ENCODE data around the gene TFPI. TPM values are rescaled to one million over a fixed set of nuclear protein-coding genes. Genes with fewer than 3 reads are reported as not detected.

TFPI gene
- polyA plus RNA-seq, 2 donors = 4.5 to 6.8 TPM

DNA sequence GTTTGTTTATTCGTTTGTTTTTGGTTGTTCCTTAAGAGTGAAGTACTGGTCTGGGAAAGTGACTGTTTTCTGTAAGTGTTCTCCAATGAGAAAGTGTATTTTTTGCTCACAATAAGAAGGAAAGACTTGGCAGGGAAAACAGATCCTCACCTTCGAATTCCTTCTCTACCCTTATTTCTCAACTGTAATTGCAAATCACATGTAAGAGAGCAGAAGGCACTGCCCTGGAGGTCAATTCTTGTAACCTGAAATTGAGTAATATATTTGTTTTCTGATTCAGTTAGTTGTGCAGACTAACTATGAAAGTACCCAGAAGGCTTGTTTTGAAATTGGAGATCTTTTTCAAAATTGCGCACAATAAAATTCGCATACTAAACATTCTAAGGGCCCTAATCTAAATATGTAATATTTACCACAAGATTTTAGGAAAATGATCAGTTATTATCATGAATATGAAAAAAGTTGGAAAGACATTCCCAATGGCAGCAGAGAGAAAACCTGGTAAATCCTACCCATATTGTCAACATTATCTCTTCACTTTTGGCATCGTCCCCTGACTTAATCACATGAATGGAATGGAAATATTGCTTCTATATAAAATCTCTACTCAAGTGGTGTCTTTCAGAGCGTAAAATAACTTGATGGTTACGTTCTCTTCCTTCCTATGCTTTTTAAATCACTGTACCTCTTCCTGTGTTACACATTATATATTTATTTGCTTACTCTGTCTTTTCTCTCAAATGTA is 24.1 kb downstream of the TFPI start:
- 79 to 86% methylated on average over 7 of the region's 7 CpGs for WGBS, 2 donors
- no peak overlapping the region for H3K27ac ChIP-seq (ENCODE audit: low read depth in 2 of 2, low read length in 1 of 2)
- no peaks in the 10 kb centered on the region for H3K4me1 ChIP-seq (ENCODE audit: control insufficient read depth in 2 of 2, insufficient read depth in 2 of 2, low read length in 1 of 2)
- peaks cover 0 to 2% of the 10 kb centered on the region in 2 donors for H3K9me3 ChIP-seq (ENCODE audit: control insufficient read depth in 2 of 2, insufficient read depth in 1 of 2, low read depth in 1 of 2, low read length in 1 of 2)
- H3K36me3 ChIP-seq (ENCODE audit: control insufficient read depth in 2 of 2, insufficient read depth in 2 of 2, low read length in 1 of 2) = no peaks in the 10 kb centered on the region
- no peak overlapping the region for H3K4me3 ChIP-seq (ENCODE audit: low read depth in 1 of 2, low read length in 2 of 2)
- H3K27me3 ChIP-seq (ENCODE audit: control insufficient read depth in 1 of 2, insufficient read depth in 2 of 2, low read length in 2 of 2) = no peaks in the 10 kb centered on the region

DNA sequence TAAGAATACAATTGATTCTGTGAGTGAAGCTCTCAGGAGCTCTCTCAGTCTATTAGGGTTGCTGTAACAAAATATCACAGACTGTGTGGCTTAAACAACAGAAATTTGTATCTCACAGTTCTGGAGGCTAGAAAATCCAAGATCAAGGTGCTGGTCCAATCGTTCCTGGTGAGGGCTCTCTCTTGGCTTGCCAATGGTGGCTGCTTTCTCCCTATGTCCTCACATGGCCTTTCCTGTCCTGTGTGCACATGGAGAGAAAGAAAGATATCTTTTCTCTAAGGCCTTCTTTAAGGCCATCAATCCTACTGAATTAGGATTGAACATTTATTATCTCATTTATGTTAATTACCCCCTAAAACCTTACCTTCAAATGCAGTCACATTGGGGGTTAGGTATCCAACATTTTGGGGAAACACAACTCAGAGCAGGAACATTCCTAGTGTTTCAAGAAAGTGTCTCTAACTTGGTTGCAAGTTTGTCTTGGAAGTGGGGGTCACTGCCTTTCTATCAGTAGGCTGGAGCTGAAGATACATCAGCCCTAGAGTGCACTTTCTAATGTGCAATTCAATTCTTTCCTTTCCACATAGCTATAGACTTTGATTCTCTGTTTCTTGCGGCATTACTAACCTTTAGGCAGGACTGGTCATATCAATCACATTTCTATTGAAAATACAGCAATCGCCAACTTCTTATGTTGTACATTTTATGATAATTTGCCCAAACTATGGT is 24.8 kb downstream of the TFPI start:
- Histone ChIP-seq H3K4me1 (ENCODE audit: control insufficient read depth in 2 of 2, insufficient read depth in 2 of 2, low read length in 1 of 2) (no peaks in the 10 kb centered on the region), H3K27ac (ENCODE audit: low read depth in 2 of 2, low read length in 1 of 2) (no peak overlapping the region), H3K4me3 (ENCODE audit: low read depth in 1 of 2, low read length in 2 of 2) (no peak overlapping the region), H3K27me3 (ENCODE audit: control insufficient read depth in 1 of 2, insufficient read depth in 2 of 2, low read length in 2 of 2) (no peaks in the 10 kb centered on the region), H3K36me3 (ENCODE audit: control insufficient read depth in 2 of 2, insufficient read depth in 2 of 2, low read length in 1 of 2) (no peaks in the 10 kb centered on the region), H3K9me3 (ENCODE audit: control insufficient read depth in 2 of 2, insufficient read depth in 1 of 2, low read depth in 1 of 2, low read length in 1 of 2) (peaks cover 0 to 2% of the 10 kb centered on the region in 2 donors)
- WGBS, 2 donors = 82 to 91% methylated on average over 3 of the region's 3 CpGs

DNA sequence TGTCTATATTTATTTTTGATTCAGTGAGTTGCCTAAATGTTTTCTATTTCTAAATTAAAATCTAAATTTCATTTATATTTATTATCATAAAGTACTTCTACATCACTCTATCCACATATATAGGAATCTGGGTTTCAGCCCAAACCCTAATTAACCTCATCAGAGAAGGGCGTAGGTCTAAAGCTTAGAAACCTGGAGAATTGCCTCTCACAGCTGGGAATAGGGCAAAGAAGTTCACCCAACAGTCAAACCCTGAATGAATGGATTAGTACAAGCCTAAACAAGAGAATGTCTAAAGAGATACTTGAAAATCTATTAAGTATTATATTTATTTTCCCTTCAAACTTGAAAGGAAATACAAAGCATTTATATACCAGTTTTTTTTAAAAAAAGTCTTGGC is 26.2 kb downstream of the TFPI start:
- no peak overlapping the region for H3K27ac ChIP-seq (ENCODE audit: low read depth in 2 of 2, low read length in 1 of 2)
- H3K4me1 ChIP-seq (ENCODE audit: control insufficient read depth in 2 of 2, insufficient read depth in 2 of 2, low read length in 1 of 2) = no peaks in the 10 kb centered on the region
- no peak overlapping the region for H3K4me3 ChIP-seq (ENCODE audit: low read depth in 1 of 2, low read length in 2 of 2)
- WGBS, 2 donors = 16 to 41% methylated on average over 1 of the region's 1 CpG
- peaks cover 0 to 1% of the 10 kb centered on the region in 2 donors for H3K9me3 ChIP-seq (ENCODE audit: control insufficient read depth in 2 of 2, insufficient read depth in 1 of 2, low read depth in 1 of 2, low read length in 1 of 2)
- H3K27me3 ChIP-seq (ENCODE audit: control insufficient read depth in 1 of 2, insufficient read depth in 2 of 2, low read length in 2 of 2) = no peaks in the 10 kb centered on the region
- H3K36me3 ChIP-seq (ENCODE audit: control insufficient read depth in 2 of 2, insufficient read depth in 2 of 2, low read length in 1 of 2) = no peaks in the 10 kb centered on the region

DNA sequence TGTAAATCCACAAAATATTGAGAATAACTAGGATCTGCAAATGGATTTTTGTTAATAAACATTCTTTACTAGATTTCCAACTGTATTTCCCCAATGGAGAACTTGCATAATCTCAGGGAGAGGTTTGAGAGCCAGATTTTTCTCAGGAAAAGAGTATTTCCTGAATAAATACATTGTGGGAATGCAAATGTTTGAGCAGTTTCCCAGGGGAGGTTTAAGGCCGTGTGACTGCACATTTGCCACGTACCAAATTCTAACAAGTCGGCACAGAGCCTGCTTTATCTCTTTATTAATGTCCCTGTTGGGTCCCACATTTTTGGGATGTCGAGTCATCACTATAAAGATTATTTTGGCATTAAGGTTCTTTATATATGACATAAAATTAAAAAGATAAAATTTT is 27.0 kb downstream of the TFPI start:
- H3K27me3 ChIP-seq (ENCODE audit: control insufficient read depth in 1 of 2, insufficient read depth in 2 of 2, low read length in 2 of 2) = no peaks in the 10 kb centered on the region
- H3K4me1 ChIP-seq (ENCODE audit: control insufficient read depth in 2 of 2, insufficient read depth in 2 of 2, low read length in 1 of 2) = no peaks in the 10 kb centered on the region
- no peak overlapping the region for H3K4me3 ChIP-seq (ENCODE audit: low read depth in 1 of 2, low read length in 2 of 2)
- no peak overlapping the region for H3K27ac ChIP-seq (ENCODE audit: low read depth in 2 of 2, low read length in 1 of 2)
- 31 to 39% methylated on average over 4 of the region's 4 CpGs for WGBS, 2 donors
- H3K36me3 ChIP-seq (ENCODE audit: control insufficient read depth in 2 of 2, insufficient read depth in 2 of 2, low read length in 1 of 2) = no peaks in the 10 kb centered on the region
- no peaks in the 10 kb centered on the region for H3K9me3 ChIP-seq (ENCODE audit: control insufficient read depth in 2 of 2, insufficient read depth in 1 of 2, low read depth in 1 of 2, low read length in 1 of 2)

DNA sequence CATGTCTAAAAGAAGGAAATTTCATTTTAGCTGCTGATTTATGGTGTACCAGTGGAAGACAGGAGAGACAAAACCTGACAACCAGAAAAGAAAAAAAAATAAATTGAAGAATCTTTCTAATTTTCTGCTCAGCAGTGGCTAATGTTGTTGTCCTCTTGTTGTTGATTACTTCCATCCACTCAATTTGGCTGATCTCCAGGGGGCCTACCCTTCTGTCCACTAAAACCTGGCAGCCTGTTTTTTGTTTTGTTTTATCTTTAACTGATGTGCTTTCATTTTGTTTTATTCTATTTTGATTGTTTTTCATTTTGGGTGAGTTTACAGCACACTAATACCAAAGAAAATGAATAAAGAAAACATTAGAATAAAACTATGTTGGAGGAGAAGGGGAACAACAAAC is 27.4 kb downstream of the TFPI start:
- H3K36me3 ChIP-seq (ENCODE audit: control insufficient read depth in 2 of 2, insufficient read depth in 2 of 2, low read length in 1 of 2) = no peaks in the 10 kb centered on the region
- no peak overlapping the region for H3K4me3 ChIP-seq (ENCODE audit: low read depth in 1 of 2, low read length in 2 of 2)
- no peak overlapping the region for H3K27ac ChIP-seq (ENCODE audit: low read depth in 2 of 2, low read length in 1 of 2)
- no peaks in the 10 kb centered on the region for H3K27me3 ChIP-seq (ENCODE audit: control insufficient read depth in 1 of 2, insufficient read depth in 2 of 2, low read length in 2 of 2)
- H3K9me3 ChIP-seq (ENCODE audit: control insufficient read depth in 2 of 2, insufficient read depth in 1 of 2, low read depth in 1 of 2, low read length in 1 of 2) = no peaks in the 10 kb centered on the region
- H3K4me1 ChIP-seq (ENCODE audit: control insufficient read depth in 2 of 2, insufficient read depth in 2 of 2, low read length in 1 of 2) = no peaks in the 10 kb centered on the region

DNA sequence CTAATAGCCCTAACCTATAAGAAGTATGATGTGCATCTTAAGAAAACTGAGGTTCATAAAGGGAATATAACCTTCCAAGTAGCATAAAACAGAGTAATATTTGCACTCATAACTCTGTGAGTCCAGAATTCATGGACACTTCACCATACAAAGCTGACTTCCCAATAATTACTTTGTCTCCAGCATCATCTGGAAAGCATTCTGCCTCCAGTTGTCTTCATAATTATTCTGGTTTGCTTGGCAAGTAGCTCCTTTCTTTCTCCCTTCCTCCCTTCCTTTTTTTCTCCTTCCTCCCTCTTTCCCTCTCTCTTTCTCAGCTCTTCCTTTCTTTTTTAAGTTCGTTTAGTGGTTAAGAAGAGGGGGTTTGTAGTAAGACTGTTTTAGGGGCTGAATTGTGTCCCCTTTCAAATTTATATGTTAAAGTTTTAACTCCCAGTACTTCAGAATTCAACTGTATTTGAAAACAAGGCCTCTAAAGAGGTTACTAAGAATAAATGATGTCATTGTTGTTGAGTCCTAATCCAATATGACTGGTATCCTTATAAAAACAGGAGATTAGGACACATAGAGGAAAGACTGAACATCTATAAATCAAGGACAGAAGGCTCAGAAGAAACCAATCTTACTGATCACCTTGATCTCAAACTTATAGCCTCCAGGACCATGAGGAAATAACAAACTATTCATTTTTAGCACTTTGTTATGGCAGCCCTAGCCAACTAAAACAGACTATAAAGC is 28.9 kb downstream of the TFPI start:
- Histone ChIP-seq H3K4me3 (ENCODE audit: low read depth in 1 of 2, low read length in 2 of 2) (no peak overlapping the region), H3K4me1 (ENCODE audit: control insufficient read depth in 2 of 2, insufficient read depth in 2 of 2, low read length in 1 of 2) (peaks cover 0 to under 1% of the 10 kb centered on the region in 2 donors), H3K27me3 (ENCODE audit: control insufficient read depth in 1 of 2, insufficient read depth in 2 of 2, low read length in 2 of 2) (no peaks in the 10 kb centered on the region), H3K36me3 (ENCODE audit: control insufficient read depth in 2 of 2, insufficient read depth in 2 of 2, low read length in 1 of 2) (no peaks in the 10 kb centered on the region), H3K27ac (ENCODE audit: low read depth in 2 of 2, low read length in 1 of 2) (no peak overlapping the region), H3K9me3 (ENCODE audit: control insufficient read depth in 2 of 2, insufficient read depth in 1 of 2, low read depth in 1 of 2, low read length in 1 of 2) (no peaks in the 10 kb centered on the region)
- WGBS, 2 donors = 83 to 86% methylated on average over 1 of the region's 1 CpG

DNA sequence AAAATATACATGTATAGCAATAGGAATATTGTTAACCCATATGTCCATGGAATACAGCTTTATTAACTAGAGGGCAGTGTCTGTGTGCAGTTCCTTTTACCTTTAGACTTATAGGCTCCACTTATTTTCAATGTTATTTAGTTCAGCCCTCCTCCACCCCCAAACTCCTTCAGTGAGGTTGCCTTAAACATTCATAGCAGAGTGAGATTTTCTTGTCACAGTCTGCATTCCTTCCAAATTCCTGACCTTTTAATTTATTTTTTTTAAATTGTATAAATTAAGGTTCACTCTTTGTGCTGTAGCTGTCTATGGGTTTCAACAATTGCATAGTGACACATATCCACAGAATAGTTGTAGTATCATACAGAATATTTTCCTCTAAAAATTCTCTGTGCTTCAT is 30.9 kb downstream of the TFPI start:
- H3K4me1 ChIP-seq (ENCODE audit: control insufficient read depth in 2 of 2, insufficient read depth in 2 of 2, low read length in 1 of 2) = peaks cover 0 to 2% of the 10 kb centered on the region in 2 donors
- H3K27me3 ChIP-seq (ENCODE audit: control insufficient read depth in 1 of 2, insufficient read depth in 2 of 2, low read length in 2 of 2) = no peaks in the 10 kb centered on the region
- peaks cover 0 to 4% of the 10 kb centered on the region in 2 donors for H3K36me3 ChIP-seq (ENCODE audit: control insufficient read depth in 2 of 2, insufficient read depth in 2 of 2, low read length in 1 of 2)
- H3K4me3 ChIP-seq (ENCODE audit: low read depth in 1 of 2, low read length in 2 of 2) = no peak overlapping the region
- H3K27ac ChIP-seq (ENCODE audit: low read depth in 2 of 2, low read length in 1 of 2) = no peak overlapping the region
- H3K9me3 ChIP-seq (ENCODE audit: control insufficient read depth in 2 of 2, insufficient read depth in 1 of 2, low read depth in 1 of 2, low read length in 1 of 2) = no peaks in the 10 kb centered on the region

DNA sequence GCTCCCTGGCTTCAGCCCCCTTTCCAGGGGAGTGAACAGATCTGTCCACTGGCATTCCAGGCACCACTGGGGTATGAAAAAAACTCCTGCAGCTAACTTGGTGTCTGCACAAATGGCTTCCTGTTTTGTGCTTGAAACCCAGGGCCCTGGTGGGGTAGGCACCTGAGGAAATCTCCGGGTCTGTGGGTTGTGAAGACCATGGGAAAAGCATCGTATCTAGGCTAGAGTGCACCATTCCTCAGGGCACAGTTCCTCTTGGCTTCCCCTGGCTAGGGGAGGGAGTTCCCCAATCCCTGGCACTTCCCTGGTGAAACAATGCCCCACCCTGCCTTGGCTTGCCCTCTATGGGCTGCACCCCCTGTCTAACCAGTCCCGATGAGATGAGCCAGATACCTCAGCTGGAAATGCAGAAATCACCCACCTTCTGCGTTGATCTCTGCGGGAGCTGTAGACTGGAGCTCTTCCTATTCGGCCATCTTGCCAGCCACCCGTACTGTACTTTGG is 34.1 kb downstream of the TFPI start:
- Histone ChIP-seq H3K36me3 (ENCODE audit: control insufficient read depth in 2 of 2, insufficient read depth in 2 of 2, low read length in 1 of 2) (peaks cover 0 to 4% of the 10 kb centered on the region in 2 donors), H3K4me1 (ENCODE audit: control insufficient read depth in 2 of 2, insufficient read depth in 2 of 2, low read length in 1 of 2) (peaks cover 0 to 2% of the 10 kb centered on the region in 2 donors), H3K27me3 (ENCODE audit: control insufficient read depth in 1 of 2, insufficient read depth in 2 of 2, low read length in 2 of 2) (no peaks in the 10 kb centered on the region), H3K4me3 (ENCODE audit: low read depth in 1 of 2, low read length in 2 of 2) (no peak overlapping the region), H3K27ac (ENCODE audit: low read depth in 2 of 2, low read length in 1 of 2) (no peak overlapping the region), H3K9me3 (ENCODE audit: control insufficient read depth in 2 of 2, insufficient read depth in 1 of 2, low read depth in 1 of 2, low read length in 1 of 2) (peaks cover 0 to 2% of the 10 kb centered on the region in 2 donors)
- 73 to 82% methylated on average over 7 of the region's 7 CpGs for WGBS, 2 donors

DNA sequence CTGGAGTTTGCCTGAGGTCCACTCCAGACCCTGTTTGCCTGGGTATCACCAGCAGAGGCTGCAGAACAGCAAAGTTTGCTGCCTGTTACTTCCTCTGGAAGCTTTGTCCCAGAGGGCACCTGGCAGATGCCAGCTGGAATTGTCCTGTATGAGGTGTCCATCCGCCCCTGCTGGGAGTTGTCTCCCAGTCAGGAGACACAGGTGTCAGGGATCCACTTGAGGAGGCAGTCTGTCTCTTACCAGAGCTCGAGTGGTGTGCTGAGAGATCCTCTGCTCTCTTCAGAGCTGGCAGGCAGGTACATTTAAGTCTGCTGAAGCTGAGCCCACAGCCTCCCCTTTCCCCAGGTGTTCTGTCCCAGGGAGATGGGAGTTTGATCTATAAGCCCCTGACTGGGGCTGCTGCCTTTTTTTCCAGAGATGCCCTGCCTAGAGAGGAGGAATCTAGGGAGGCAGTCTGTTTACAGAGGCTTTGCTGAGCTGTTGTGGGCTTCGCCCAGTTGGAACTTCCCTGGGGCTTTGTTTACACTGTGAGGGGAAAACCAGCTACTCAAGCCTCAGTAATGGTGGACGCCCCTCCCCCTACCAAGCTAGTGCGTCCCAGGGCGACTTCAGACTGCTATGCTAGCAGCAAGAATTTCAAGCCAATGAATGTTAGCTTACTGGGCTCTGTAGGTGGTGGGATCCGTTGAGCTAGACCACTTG is 34.7 kb downstream of the TFPI start:
- WGBS, 2 donors = 69% methylated on average over 7 of the region's 7 CpGs
- no peak overlapping the region for H3K27ac ChIP-seq (ENCODE audit: low read depth in 2 of 2, low read length in 1 of 2)
- no peak overlapping the region for H3K4me3 ChIP-seq (ENCODE audit: low read depth in 1 of 2, low read length in 2 of 2)
- H3K27me3 ChIP-seq (ENCODE audit: control insufficient read depth in 1 of 2, insufficient read depth in 2 of 2, low read length in 2 of 2) = no peaks in the 10 kb centered on the region
- H3K4me1 ChIP-seq (ENCODE audit: control insufficient read depth in 2 of 2, insufficient read depth in 2 of 2, low read length in 1 of 2) = peaks cover 0 to 2% of the 10 kb centered on the region in 2 donors
- peaks cover 0 to 4% of the 10 kb centered on the region in 2 donors for H3K9me3 ChIP-seq (ENCODE audit: control insufficient read depth in 2 of 2, insufficient read depth in 1 of 2, low read depth in 1 of 2, low read length in 1 of 2)
- H3K36me3 ChIP-seq (ENCODE audit: control insufficient read depth in 2 of 2, insufficient read depth in 2 of 2, low read length in 1 of 2) = peaks cover 0 to 4% of the 10 kb centered on the region in 2 donors

All from esophagus (tissue), 2 donors.